ENCODE results near the gene USB1. TPM values are rescaled to one million over a fixed set of nuclear protein-coding genes. Genes with fewer than 3 reads are reported as not detected.

Gene USB1
- total RNA-seq, 2 experiments from 2014 or later = 30.6 to 32.3 TPM

GRCh38 chr16:57960826-57961472 lies 40.3 kb upstream of the USB1 start:
- Mint-ChIP-seq H3K27me3 (ENCODE audit: low read depth) (no peaks in the 10 kb centered on the region), H3K9me3 (no peaks in the 10 kb centered on the region)
- intact Hi-C loops (cut with micrococcal nuclease) = no loop called here

DNA sequence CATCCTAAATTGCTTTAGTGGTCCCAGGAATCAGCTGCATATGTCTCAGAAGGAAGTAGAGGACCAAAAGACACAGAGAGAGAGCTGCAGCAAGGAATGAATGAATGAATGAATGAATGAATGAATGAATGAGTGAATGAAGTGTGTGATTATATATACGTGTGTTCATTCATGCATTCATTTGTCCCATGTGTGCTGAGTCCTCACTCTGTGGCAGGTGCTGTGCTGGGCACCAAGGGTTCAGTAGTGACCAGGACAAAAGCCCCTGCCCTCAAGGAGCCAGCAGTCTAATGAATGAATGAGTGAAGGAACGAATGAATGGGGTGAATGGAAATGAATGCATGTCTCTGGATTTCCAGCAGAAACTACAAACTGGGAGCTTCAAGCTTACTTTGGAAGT lies 39.7 kb upstream of the USB1 start:
- no peaks in the 10 kb centered on the region for H3K9me3 Mint-ChIP-seq
- no peaks in the 10 kb centered on the region for H3K36me3 Mint-ChIP-seq (ENCODE audit: low read depth)
- intact Hi-C loops (cut with micrococcal nuclease) = no loop called here
- CTCF ChIA-PET = no interaction called here
- H3K27ac Mint-ChIP-seq = no peak overlapping the region
- H3K27me3 Mint-ChIP-seq (ENCODE audit: low read depth) = no peaks in the 10 kb centered on the region
- no peak for DNase-seq
- no peak overlapping the region for H3K4me3 Mint-ChIP-seq
- H3K4me1 Mint-ChIP-seq (ENCODE audit: low read depth) = no peaks in the 10 kb centered on the region

More at GRCh38 chr16:57960826-57961472, 40.3 kb upstream of the USB1 start:
- CTCF ChIA-PET = no interaction called here
- no peaks in the 10 kb centered on the region for H3K4me1 Mint-ChIP-seq (ENCODE audit: low read depth)
- no peak for DNase-seq
- H3K36me3 Mint-ChIP-seq (ENCODE audit: low read depth) = no peaks in the 10 kb centered on the region
- no peak overlapping the region for H3K4me3 Mint-ChIP-seq
- H3K27ac Mint-ChIP-seq = no peak overlapping the region

- Mint-ChIP-seq H3K27me3 (ENCODE audit: low read depth) (no peaks in the 10 kb centered on the region), H3K27ac (no peak overlapping the region), H3K4me1 (ENCODE audit: low read depth) (no peaks in the 10 kb centered on the region), H3K36me3 (ENCODE audit: low read depth) (no peaks in the 10 kb centered on the region), H3K4me3 (no peak overlapping the region), H3K9me3 (no peaks in the 10 kb centered on the region)
- intact Hi-C loops (cut with micrococcal nuclease) = no loop called here
- no peak for DNase-seq
- CTCF ChIA-PET = no interaction called here
These were observed 39.2 kb upstream of the USB1 start for GRCh38 chr16:57962046-57962445.

GRCh38 chr16:57962756-57963155 lies 38.5 kb upstream of the USB1 start:
- intact Hi-C loops (cut with micrococcal nuclease) = no loop called here
- Mint-ChIP-seq H3K27me3 (ENCODE audit: low read depth) (no peaks in the 10 kb centered on the region), H3K36me3 (ENCODE audit: low read depth) (no peaks in the 10 kb centered on the region), H3K9me3 (no peaks in the 10 kb centered on the region), H3K4me1 (ENCODE audit: low read depth) (no peaks in the 10 kb centered on the region), H3K4me3 (no peak overlapping the region), H3K27ac (no peak overlapping the region)
- CTCF ChIA-PET = interaction anchor here (0.6 kb wide), 1 partner anchor 37 kb away, joined by 3 read pairs; no protein-coding TSS in a partner anchor
- DNase-seq = no peak

DNA sequence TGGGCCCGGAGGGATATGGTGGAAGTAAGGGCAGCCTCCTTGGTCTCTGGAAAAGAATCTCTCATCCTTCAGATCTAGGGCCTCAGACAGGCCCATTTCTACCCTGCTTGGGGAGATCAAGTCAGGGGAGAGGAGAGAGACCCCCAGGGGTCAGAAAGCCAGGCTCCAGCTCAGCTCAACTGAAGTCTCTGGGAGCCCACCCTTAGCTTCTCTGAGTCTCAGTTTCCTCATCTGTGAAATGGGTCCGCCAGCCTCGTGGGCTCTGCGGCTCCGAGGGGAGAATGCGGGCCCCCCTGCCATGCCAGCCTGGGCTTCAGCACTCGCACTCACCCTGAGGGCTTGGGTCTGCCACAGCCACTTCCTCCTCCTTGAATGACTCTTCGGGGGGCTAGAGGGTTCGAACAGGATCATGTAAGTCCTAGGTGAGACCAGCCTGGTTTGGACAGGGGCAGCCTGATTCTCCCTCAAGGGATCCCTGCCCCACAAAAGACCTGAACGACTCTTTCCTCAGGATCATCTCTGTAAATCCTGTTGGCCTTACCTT lies 37.0 kb upstream of the USB1 start:
- H3K27ac Mint-ChIP-seq = no peak overlapping the region
- no peaks in the 10 kb centered on the region for H3K27me3 Mint-ChIP-seq (ENCODE audit: low read depth)

GRCh38 chr16:57966204-57966771 lies 34.9 kb upstream of the USB1 start:
- no peak for DNase-seq
- CTCF ChIA-PET = interaction anchor here (1.0 kb wide), 1 partner anchor 34 kb away, joined by 4 read pairs; no protein-coding TSS in a partner anchor
- H3K27ac Mint-ChIP-seq = no peak overlapping the region
- no peaks in the 10 kb centered on the region for H3K9me3 Mint-ChIP-seq
- intact Hi-C loops (cut with micrococcal nuclease) = no loop called here
- H3K36me3 Mint-ChIP-seq (ENCODE audit: low read depth) = no peaks in the 10 kb centered on the region
- H3K27me3 Mint-ChIP-seq (ENCODE audit: low read depth) = no peaks in the 10 kb centered on the region
- no peak overlapping the region for H3K4me3 Mint-ChIP-seq
- no peaks in the 10 kb centered on the region for H3K4me1 Mint-ChIP-seq (ENCODE audit: low read depth)

More for the DNA sequence above, 37.0 kb upstream of the USB1 start:
- Mint-ChIP-seq H3K36me3 (ENCODE audit: low read depth) (no peaks in the 10 kb centered on the region), H3K4me3 (no peak overlapping the region), H3K4me1 (ENCODE audit: low read depth) (no peaks in the 10 kb centered on the region), H3K9me3 (no peaks in the 10 kb centered on the region)
- CTCF ChIA-PET = no interaction called here
- intact Hi-C loops (cut with micrococcal nuclease) = no loop called here
- DNase-seq = no peak

GRCh38 chr16:57966986-57967385 lies 34.2 kb upstream of the USB1 start:
- intact Hi-C loops (cut with micrococcal nuclease) = no loop called here
- H3K9me3 Mint-ChIP-seq = no peaks in the 10 kb centered on the region
- H3K36me3 Mint-ChIP-seq (ENCODE audit: low read depth) = no peaks in the 10 kb centered on the region
- DNase-seq = no peak
- H3K27ac Mint-ChIP-seq = no peak overlapping the region
- no peak overlapping the region for H3K4me3 Mint-ChIP-seq
- H3K4me1 Mint-ChIP-seq (ENCODE audit: low read depth) = no peaks in the 10 kb centered on the region
- no peaks in the 10 kb centered on the region for H3K27me3 Mint-ChIP-seq (ENCODE audit: low read depth)
- CTCF ChIA-PET = no interaction called here

GRCh38 chr16:57967916-57968315 lies 33.3 kb upstream of the USB1 start:
- intact Hi-C loops (cut with micrococcal nuclease) = no loop called here
- no peaks in the 10 kb centered on the region for H3K9me3 Mint-ChIP-seq
- H3K27ac Mint-ChIP-seq = no peak overlapping the region
- no peak overlapping the region for H3K4me3 Mint-ChIP-seq
- H3K4me1 Mint-ChIP-seq (ENCODE audit: low read depth) = no peaks in the 10 kb centered on the region
- CTCF ChIA-PET = no interaction called here
- no peak for DNase-seq
- H3K36me3 Mint-ChIP-seq (ENCODE audit: low read depth) = no peaks in the 10 kb centered on the region
- no peaks in the 10 kb centered on the region for H3K27me3 Mint-ChIP-seq (ENCODE audit: low read depth)

- H3K36me3 Mint-ChIP-seq (ENCODE audit: low read depth) = no peaks in the 10 kb centered on the region
- no peaks in the 10 kb centered on the region for H3K9me3 Mint-ChIP-seq
- DNase-seq = no peak
- H3K4me1 Mint-ChIP-seq (ENCODE audit: low read depth) = no peaks in the 10 kb centered on the region
- CTCF ChIA-PET = no interaction called here
- no peak overlapping the region for H3K27ac Mint-ChIP-seq
- H3K4me3 Mint-ChIP-seq = no peak overlapping the region
- no peaks in the 10 kb centered on the region for H3K27me3 Mint-ChIP-seq (ENCODE audit: low read depth)
- intact Hi-C loops (cut with micrococcal nuclease) = no loop called here
These were observed 31.6 kb upstream of the USB1 start for GRCh38 chr16:57969451-57970123.

- Mint-ChIP-seq H3K27ac (no peak overlapping the region), H3K4me3 (no peak overlapping the region), H3K27me3 (ENCODE audit: low read depth) (no peaks in the 10 kb centered on the region), H3K4me1 (ENCODE audit: low read depth) (no peaks in the 10 kb centered on the region), H3K9me3 (no peaks in the 10 kb centered on the region), H3K36me3 (ENCODE audit: low read depth) (no peaks in the 10 kb centered on the region)
- no peak for DNase-seq
- CTCF ChIA-PET = no interaction called here
- intact Hi-C loops (cut with micrococcal nuclease) = no loop called here
These were observed 30.9 kb upstream of the USB1 start for GRCh38 chr16:57970319-57970718.

GRCh38 chr16:57970970-57971369 lies 30.2 kb upstream of the USB1 start, which contains the start of gene CNGB1:
TSS of gene CNGB1 (minus strand) at chr16:57971128. CDS start at chr16:57967286, 3,842 bp downstream.
- no peak within 1 kb of the TSS for H3K4me3 Mint-ChIP-seq
- H3K27me3 Mint-ChIP-seq (ENCODE audit: low read depth) = no peaks in the 10 kb centered on the region
- CTCF ChIA-PET = no interaction called here
- no peaks in the 10 kb centered on the region for H3K9me3 Mint-ChIP-seq
- intact Hi-C loops (cut with micrococcal nuclease) = no loop called here
- no peak within 1 kb of the TSS for H3K27ac Mint-ChIP-seq
- DNase-seq = no peak
- no peaks in the 10 kb centered on the region for H3K36me3 Mint-ChIP-seq (ENCODE audit: low read depth)
- no peaks in the 10 kb centered on the region for H3K4me1 Mint-ChIP-seq (ENCODE audit: low read depth)

DNA sequence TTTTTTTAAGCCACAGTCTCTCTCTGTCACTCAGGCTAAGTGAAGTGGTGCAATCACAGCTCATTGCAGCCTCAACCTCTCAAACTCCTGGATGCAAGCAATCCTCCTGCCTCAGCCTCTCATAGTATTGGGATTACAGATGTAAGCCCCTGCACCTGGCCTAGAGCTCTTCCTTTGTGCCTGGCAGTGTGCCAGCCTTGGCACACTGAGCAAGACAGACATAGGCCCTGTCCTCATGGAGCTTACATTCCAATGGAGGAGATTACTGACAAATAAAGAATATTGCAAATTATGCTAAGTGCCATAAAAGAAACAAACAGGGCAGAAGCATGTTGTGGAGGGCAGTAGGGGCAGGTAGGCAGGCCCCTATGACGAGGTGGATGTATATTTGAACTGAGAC lies 29.4 kb upstream of the USB1 start:
- H3K36me3 Mint-ChIP-seq (ENCODE audit: low read depth) = no peaks in the 10 kb centered on the region
- CTCF ChIA-PET = interaction anchor here (1.3 kb wide), 1 partner anchor 66 kb away, joined by 3 read pairs; no protein-coding TSS in a partner anchor
- no peaks in the 10 kb centered on the region for H3K4me1 Mint-ChIP-seq (ENCODE audit: low read depth)
- H3K27ac Mint-ChIP-seq = no peak overlapping the region
- no peaks in the 10 kb centered on the region for H3K9me3 Mint-ChIP-seq
- no peak for DNase-seq
- no peak overlapping the region for H3K4me3 Mint-ChIP-seq
- intact Hi-C loops (cut with micrococcal nuclease) = no loop called here
- no peaks in the 10 kb centered on the region for H3K27me3 Mint-ChIP-seq (ENCODE audit: low read depth)

All from activated naive CD4-positive, alpha-beta T cell treated with anti-CD3 and anti-CD28 coated beads for 36 hours (primary cell).